Measurements from ENCODE around the gene TUBA1B. TPM values are rescaled to one million over a fixed set of nuclear protein-coding genes. Genes with fewer than 3 reads are reported as not detected.
"Not testable (repeated sequence)": the region's sequence is repeated elsewhere in the genome, so short reads cannot be mapped to it uniquely, and the experiment has no call there.

Gene TUBA1B
- total RNA-seq, 2 donors from 2014 or later = 2,180 to 2,388 TPM

- Mint-ChIP-seq H3K36me3 (peaks cover 39 to 45% of the 10 kb centered on the region in 2 donors), H3K27ac (peak overlapping the region; percentile 69 to 100), H3K9me3 (no peaks in the 10 kb centered on the region)
- DNase-seq (ENCODE audit: low spot score in 2 of 2) = no peak
- peak in 1 of 2 donors; percentile 2 for ATAC-seq
These were observed 783 bp upstream of the TUBA1B start for GRCh38 chr12:49131894-49132461.

DNA sequence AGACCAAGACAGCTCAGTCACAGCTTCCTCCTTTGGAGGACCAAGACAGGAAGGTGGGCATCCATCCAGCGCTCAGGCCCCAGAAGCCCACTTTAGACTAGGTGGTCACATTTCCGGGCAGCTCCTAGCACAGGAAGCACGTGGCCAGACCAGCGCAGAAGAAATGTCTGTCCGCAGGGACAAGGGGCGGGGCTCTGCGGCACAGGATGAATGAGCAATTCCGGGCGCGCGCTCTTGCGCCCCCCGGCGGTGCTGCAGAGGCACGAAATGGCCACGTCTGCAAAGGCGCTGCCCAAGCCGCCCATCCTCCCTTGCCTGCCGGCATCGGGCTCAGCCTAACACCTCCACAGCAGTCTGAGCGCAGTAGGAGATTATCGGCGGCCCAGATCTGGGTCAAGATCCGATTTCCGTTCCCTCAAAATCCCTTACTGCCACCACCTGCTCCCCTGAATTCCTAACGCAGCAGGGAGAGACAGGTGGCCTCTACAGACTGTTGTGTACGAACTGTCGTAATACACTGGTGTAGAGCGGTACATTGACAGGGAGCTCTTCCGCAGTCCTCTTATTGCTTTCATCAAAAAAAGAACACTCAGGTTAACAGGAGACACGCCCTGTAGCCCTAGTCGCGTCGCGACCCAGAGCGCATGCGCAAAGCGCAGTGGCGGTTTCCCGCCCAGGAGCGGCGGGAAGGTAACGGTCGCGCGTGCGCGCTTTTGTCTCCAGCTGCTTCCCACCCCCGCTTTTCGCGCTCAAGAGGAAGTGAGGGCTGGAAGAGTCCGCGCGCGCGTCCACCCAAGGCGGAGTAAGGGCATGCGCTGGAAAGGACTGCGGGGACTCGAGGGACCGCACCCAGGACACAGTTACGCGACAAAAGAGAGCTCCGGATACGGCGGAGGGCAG, 794 bp downstream of the TUBA1B start:
- peak; percentile 62 for ATAC-seq
- Mint-ChIP-seq H3K36me3 (peaks cover 40 to 45% of the 10 kb centered on the region in 2 donors), H3K27ac (peak overlapping the region; percentile 99 to 100), H3K9me3 (no peaks in the 10 kb centered on the region)
- DNase-seq (ENCODE audit: low spot score in 2 of 2) = peak; percentile 91 to 94

DNA sequence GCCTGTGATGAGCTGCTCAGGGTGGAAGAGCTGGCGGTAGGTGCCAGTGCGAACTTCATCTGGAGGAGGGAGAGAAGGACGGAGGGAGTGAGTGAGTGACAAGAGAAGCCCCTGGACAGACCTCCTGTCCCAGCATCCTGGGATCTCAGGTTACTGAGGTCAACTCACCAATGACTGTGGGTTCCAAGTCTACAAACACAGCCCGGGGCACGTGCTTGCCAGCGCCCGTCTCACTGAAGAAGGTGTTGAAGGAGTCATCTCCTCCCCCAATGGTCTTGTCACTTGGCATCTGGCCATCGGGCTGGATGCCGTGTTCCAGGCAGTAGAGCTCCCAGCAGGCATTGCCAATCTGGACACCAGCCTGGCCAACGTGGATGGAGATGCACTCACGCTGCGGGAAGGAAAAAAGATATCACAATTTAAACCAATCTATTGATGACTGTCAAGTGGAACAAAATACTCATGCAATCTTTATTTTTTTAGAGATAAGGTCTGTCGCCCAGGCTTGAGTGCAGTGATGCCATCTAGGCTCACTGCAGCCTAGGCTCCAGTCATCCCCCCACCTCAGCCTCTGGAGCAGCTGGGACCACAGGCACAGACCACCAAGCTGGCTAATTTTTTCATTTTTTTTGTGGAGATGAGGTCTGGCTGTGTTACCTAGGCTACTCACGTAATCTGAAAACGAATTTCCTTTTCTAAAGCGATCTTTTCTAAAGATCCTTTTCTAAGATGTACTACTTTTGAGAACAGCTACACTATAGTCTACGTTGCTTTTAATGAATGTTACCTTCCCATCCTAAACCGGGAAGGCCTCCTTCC, 1.7 kb downstream of the TUBA1B start:
- ATAC-seq = no peak
- Mint-ChIP-seq H3K27ac (peak overlapping the region; percentile 99 to 100), H3K9me3 (no peaks in the 10 kb centered on the region), H3K36me3 (peaks cover 40 to 45% of the 10 kb centered on the region in 2 donors)
- DNase-seq (ENCODE audit: low spot score in 2 of 2) = peak in 1 of 2 donors; percentile 56

GRCh38 chr12:49127971-49128370, 3.2 kb downstream of the TUBA1B start:
- Mint-ChIP-seq H3K36me3 (peaks cover 40 to 45% of the 10 kb centered on the region in 2 donors), H3K27ac (peak overlapping the region; percentile 51 to 87)
- DNase-seq (ENCODE audit: low spot score in 2 of 2) = peak in 1 of 2 donors; percentile 18
- not testable (repeated sequence) for ATAC-seq, H3K9me3 Mint-ChIP-seq

- peak in 1 of 2 donors; percentile 14 for DNase-seq (ENCODE audit: low spot score in 2 of 2)
- ATAC-seq = no peak
- Mint-ChIP-seq H3K27ac (peak overlapping the region; percentile 51 to 87), H3K36me3 (peaks cover 40 to 44% of the 10 kb centered on the region in 2 donors), H3K9me3 (no peaks in the 10 kb centered on the region)
These were observed 4.1 kb downstream of the TUBA1B start for GRCh38 chr12:49126852-49127763.

DNA sequence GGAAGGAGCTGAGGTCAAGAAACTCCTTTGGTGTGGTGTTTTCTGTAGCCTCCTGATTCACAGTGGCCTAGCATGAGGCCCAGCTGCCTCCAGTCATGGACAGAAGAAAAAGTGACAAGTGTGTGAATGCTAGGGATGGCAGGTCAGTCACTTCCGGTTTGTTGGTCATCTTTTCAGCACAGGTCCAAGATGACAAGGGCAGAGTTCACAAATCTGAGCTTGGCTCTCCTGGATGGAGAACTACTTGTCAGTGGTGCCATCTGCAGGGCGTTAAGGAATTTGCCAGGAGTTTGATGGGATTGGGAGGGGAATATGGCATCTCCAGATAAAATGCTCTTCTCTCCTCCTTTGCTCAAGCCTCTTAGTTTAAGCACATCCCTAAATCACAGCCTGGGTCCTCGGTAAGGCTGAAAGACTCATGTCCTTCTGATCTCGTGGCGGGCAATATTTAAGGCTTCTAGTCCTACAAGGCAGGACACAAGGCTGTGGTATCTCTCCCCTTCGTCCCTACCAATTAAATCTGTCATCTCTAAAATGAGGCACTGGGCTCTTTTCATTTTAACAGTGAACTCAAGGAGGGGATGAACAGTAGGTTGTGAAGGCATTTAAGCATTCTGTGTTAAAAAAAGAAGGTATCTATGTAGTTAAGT, 10.0 kb downstream of the TUBA1B start:
- DNase-seq (ENCODE audit: low spot score in 2 of 2) (no peak), ATAC-seq (peak; percentile 4 to 56)
- Mint-ChIP-seq H3K36me3 (no peaks in the 10 kb centered on the region), H3K27ac (peak overlapping the region in 1 of 2 donors; percentile 50), H3K9me3 (no peaks in the 10 kb centered on the region)

- Mint-ChIP-seq H3K9me3 (no peaks in the 10 kb centered on the region), H3K27ac (peak overlapping the region; percentile 97 to 98), H3K36me3 (peaks cover 5 to 7% of the 10 kb centered on the region in 2 donors)
- peak; percentile 5 to 42 for ATAC-seq
- no peak for DNase-seq (ENCODE audit: low spot score in 2 of 2)
These were observed 20.0 kb downstream of the TUBA1B start for GRCh38 chr12:49111206-49111605.

DNA sequence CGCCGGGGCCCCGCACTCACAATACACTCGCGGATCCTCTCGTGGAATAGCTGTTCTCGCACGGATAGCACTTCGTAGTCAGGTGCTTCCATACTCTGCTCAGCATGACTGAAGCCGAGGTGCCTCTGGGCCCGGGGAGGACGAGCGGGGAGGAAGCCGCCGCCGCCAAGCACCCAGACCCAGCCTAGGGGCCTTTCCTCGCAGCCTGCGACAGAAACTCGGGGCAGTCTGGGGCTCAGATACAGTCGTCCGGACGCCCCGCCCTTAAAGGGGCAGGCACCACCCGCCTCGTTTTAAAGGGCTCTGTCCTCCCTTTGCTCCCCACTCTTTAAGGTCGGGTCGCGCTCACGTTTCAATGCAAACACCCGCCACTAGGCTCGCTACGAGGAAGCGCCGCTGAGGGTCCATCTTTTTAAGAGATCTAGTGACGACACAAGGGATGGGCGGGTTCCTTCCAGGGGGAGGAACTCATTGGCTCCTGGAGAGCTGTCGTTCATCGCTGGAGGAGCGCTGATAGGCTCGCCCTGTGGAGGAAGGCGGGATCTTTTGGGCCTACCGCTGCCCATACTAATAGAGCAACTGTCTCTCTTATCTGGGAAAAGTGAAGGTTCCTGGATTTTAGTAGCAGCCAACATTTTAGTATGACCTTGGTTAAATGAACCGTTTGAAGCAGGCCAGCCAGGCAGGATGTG, 20.6 kb downstream of the TUBA1B start, which contains the start of gene LMBR1L:
TSS of gene LMBR1L (minus strand) at position 384 of the 692 bp plus-strand sequence. CDS start at position 92, 292 bp downstream.
- DNase-seq (ENCODE audit: low spot score in 2 of 2) (peak; percentile 88 to 93), ATAC-seq (peak; percentile 99 to 100)
- Mint-ChIP-seq H3K9me3 (no peaks in the 10 kb centered on the region), H3K36me3 (peaks cover 5 to 7% of the 10 kb centered on the region in 2 donors), H3K27ac (peak within 1 kb of the TSS; percentile 97 to 98)

DNA sequence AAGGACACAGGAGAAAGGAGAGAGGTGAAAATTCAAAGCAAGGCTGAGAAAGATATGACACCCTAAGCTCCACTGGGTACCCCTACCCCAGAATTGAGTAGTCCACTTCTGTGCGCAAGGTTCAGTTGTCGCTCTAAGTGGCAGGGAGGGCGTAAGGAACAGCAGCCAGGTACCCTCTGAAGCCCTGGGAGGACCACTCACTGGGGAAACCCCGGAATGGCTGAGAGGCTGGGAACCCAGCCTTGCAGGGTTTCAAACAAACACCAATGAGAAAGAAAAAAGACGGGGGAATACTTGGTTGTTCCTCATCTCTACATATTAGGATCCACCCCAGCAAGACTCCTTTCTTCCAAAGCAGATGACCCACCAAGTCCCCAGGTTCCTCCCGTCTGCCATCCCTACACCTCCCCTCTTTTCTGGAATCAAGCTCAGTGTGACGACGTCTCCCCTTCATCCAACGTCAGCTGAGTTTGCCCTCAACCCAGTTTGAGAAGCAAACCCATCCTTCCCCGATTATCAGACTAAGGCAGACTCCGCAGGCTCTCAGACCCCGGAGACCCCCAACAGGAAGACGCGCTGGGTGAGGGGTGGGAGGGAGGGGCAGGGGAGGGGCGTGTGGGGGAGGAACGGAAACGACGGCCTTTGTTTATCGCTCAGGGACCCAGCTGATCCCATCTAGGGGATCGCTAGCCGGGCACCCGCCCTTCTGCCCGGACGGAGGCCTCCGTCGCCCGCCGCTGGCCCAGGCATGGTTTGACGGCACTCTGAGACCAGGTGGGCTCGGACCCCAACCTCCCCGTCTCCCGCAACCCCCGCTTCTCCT, 21.3 kb downstream of the TUBA1B start:
- Mint-ChIP-seq H3K9me3 (no peaks in the 10 kb centered on the region), H3K36me3 (peaks cover 5 to 7% of the 10 kb centered on the region in 2 donors), H3K27ac (peak overlapping the region; percentile 97 to 98)
- no peak for DNase-seq (ENCODE audit: low spot score in 2 of 2)
- no peak for ATAC-seq

- ATAC-seq (no peak), DNase-seq (ENCODE audit: low spot score in 2 of 2) (no peak)
- Mint-ChIP-seq H3K9me3 (no peaks in the 10 kb centered on the region), H3K27ac (peak overlapping the region in 1 of 2 donors; percentile 97), H3K36me3 (peaks cover 5 to 7% of the 10 kb centered on the region in 2 donors)
These were observed 22.2 kb downstream of the TUBA1B start for GRCh38 chr12:49108958-49109404.

DNA sequence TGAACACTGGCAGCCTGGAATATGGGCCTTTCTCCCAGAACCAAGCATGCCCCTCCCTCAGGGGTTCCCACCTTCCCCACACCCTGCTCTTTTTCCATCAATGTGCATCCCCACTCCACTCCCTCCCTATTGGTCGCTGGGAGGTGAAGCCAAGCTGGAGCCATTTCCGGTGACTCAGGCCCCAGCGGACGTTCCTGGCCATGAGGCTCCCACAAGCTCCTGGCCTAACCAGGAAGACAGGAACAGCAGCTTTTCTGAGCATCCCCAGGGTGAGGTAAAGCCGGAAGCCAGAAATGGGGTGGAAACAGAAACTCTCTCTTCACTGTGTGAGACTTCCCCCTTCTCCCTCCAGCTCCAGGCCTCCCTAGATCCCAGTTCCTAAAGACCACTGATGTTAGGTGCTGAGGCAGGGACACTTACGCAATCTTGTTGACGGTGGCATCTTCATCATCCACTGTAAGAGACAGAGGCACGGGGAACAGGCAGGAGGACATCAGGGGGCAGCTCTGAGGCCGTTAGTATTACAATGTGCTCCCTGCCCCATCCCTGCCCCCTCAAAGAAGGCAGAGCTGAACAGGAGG, 25.6 kb downstream of the TUBA1B start:
- no peak for ATAC-seq
- no peak overlapping the region for H3K27ac Mint-ChIP-seq

DNA sequence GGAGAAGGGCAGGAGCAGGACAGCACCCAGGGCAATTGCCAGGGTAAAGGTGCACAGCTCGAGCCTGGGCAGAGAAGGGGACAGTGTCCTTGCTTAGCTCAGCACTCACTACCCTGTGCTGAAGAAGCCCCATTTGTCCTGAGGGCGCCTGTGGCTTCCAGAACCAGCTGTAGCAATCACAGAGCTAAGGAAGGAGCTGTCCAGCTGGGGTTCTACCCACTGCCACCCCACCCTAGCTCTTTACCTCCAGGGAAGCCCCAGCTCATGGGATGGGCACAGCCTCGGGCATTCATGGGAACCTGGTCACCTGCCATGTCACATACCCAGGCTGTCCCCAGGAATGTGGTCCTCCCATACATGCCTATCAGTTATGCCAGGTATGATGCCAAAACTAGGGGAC, 26.4 kb downstream of the TUBA1B start:
- Mint-ChIP-seq H3K36me3 (no peaks in the 10 kb centered on the region), H3K9me3 (no peaks in the 10 kb centered on the region), H3K27ac (no peak overlapping the region)
- DNase-seq (ENCODE audit: low spot score in 2 of 2) = no peak
- no peak for ATAC-seq

More for the DNA sequence above, 25.6 kb downstream of the TUBA1B start:
- Mint-ChIP-seq H3K36me3 (peaks cover 4% of the 10 kb centered on the region in 2 donors), H3K9me3 (no peaks in the 10 kb centered on the region)
- DNase-seq (ENCODE audit: low spot score in 2 of 2) = no peak

DNA sequence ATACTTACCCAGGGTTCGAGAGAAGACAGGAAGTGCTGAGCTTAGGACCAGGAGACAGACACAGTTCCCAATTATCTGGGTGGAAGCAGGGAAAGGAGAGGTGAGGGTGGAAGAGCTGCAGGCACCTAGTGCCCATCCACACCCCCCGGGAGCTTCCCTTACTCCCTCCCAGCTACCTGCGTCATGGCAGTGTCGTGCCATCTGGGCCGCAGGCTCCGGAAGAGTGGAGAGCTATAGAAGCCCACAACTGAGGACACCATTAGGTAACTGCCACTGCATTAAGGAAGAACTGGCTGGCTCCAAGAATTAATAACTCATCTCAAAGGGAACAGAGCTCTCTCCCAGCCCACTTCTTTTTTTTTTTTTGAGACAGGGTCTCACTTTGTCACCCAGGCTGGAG, 30.8 kb downstream of the TUBA1B start:
- no peak for ATAC-seq
- Mint-ChIP-seq H3K27ac (no peak overlapping the region), H3K36me3 (peaks cover 0 to 4% of the 10 kb centered on the region in 2 donors)

GRCh38 chr12:49098703-49099102, 32.5 kb downstream of the TUBA1B start:
- ATAC-seq (no peak), DNase-seq (ENCODE audit: low spot score in 2 of 2) (no peak)
- H3K27ac Mint-ChIP-seq = no peak overlapping the region
- H3K9me3 Mint-ChIP-seq = no peaks in the 10 kb centered on the region
- peaks cover 0 to 10% of the 10 kb centered on the region in 2 donors for H3K36me3 Mint-ChIP-seq

More for the DNA sequence above, 30.8 kb downstream of the TUBA1B start:
- no peak for DNase-seq (ENCODE audit: low spot score in 2 of 2)
- H3K9me3 Mint-ChIP-seq = no peaks in the 10 kb centered on the region

Measured in activated naive CD4-positive, alpha-beta T cell treated with anti-CD3 and anti-CD28 coated beads, Interleukin-2, amount 50 U/mL, for 72 hours (primary cell).